ENCODE data around the gene NEMP2.

DNA sequence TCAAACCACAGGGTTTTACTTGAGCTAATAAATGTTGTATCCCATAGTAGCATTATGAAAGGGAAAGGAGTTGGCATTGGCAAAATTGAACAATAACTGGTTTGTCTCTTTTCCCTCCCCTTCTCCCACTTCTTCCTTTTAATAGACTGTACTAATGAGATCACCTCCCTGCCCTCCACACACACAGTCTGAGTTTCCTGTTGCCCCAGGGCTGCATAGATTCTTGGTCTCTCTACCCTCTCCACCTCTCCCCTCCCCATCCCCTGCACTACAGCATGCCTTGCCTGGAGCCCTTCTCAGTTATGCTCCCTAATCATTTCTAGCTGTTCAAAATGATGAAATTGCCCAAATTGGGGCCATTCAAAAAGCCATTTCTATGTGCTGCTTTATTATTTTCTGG is 37.2 kb upstream of the NEMP2 start:
- TF ChIP-seq, protein P1, sequence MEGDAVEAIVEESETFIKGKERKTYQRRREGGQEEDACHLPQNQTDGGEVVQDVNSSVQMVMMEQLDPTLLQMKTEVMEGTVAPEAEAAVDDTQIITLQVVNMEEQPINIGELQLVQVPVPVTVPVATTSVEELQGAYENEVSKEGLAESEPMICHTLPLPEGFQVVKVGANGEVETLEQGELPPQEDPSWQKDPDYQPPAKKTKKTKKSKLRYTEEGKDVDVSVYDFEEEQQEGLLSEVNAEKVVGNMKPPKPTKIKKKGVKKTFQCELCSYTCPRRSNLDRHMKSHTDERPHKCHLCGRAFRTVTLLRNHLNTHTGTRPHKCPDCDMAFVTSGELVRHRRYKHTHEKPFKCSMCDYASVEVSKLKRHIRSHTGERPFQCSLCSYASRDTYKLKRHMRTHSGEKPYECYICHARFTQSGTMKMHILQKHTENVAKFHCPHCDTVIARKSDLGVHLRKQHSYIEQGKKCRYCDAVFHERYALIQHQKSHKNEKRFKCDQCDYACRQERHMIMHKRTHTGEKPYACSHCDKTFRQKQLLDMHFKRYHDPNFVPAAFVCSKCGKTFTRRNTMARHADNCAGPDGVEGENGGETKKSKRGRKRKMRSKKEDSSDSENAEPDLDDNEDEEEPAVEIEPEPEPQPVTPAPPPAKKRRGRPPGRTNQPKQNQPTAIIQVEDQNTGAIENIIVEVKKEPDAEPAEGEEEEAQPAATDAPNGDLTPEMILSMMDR (IDR thresholded peaks at IDR 0.05; ENCODE audit: insufficient read depth, low read length, poor library complexity, severe bottlenecking) = no peak
- TF ChIP-seq EZH2phosphoT487 (conservative IDR thresholded peaks at IDR 0.05; ENCODE audit: low read length) = no peak

Data from SU-DHL-6 (cell line).